Measurements from ENCODE around the gene UXT.

The UXT gene

DNA sequence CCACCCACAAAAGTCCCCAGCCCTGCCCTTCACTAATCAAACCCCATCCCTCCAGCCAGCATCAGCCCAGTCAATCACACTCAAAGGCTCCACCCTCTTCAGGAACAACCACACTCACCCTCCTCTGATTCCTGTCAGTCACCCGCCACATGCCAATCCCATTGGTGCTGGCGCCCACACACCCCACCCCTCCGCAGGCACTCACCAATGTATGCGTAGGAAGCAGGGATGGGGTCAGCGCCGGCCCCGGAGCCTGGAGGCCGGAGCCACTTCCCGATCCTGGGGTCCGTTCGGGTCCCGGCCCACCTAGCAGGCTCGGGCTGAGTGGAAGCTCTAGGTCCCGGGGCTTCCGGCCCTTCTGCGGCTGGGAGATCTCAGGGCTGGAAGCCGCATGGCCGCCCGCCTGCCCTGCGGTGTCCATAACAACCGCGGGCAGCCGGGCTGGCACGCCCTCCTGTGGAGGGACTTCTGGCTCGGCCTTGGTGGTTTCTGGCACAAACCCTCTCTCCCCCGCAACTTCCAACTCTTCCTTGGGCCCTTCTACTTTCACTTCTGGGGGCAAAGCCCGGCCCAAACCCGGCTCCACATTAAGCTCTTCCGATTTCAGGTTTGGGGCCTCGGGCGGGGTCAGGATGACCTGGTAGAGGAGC is 21.3 kb downstream of the UXT start:
- H3K36me3 ChIP-seq (ENCODE audit: insufficient read depth, insufficient read length, low read length), result peaks cover 80% of the 10 kb centered on the region

DNA sequence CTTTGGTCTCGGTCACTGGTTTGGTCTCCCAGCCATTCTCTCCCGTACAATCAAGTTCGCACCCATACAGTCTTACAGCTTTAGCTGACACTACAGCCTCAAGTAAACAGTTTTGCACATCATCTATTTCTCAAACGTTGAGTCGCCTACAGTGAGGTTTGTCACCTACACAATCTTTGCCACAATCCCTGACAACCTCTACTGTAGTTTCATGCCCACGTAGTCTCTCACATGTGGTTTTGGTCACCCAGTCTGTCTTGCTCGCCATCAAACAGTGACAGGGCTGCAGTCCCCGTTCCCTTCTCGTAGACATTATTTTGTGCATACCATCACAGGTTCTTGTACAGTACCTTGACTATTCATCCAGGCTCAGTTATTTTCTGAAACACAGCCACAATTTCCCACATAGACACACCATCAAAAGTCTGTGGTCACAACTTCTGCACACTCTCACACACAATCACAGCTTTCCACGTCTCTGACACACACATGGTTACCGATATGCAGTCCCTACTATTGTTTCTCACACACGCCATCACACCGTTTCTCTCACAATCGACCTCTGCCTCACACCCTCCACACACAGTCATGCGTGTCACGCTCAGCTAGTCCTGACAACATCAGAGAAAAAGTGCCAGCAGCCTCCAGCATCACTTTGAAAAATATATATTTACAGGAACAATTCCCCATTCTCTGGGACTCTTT is 24.0 kb downstream of the UXT start:
- H3K9ac ChIP-seq (ENCODE audit: insufficient read length, low read depth), result no peak overlapping the region
- H3K4me3 ChIP-seq (ENCODE audit: insufficient read length, low read depth), result no peak overlapping the region
- no peak for DNase-seq (ENCODE audit: low read depth, low spot score)
- TF ChIP-seq ZNF274 (IDR thresholded peaks at IDR 0.05; ENCODE audit: low read depth, low read length), result no peak
- no peak for TF ChIP-seq YY1 (IDR thresholded peaks at IDR 0.05; ENCODE audit: insufficient read depth, insufficient read length)
- no peak for TF ChIP-seq SUZ12 (IDR thresholded peaks at IDR 0.05; ENCODE audit: extremely low read depth, insufficient read depth, insufficient read length)
- no peaks in the 10 kb centered on the region for H3K9me3 ChIP-seq (ENCODE audit: insufficient read depth, low read length)
- H3K4me1 ChIP-seq (ENCODE audit: insufficient read depth, insufficient read length), result peaks cover 5% of the 10 kb centered on the region
- H3K27me3 ChIP-seq (ENCODE audit: insufficient read depth, insufficient read length), result no peaks in the 10 kb centered on the region
- peaks cover 59% of the 10 kb centered on the region for H3K36me3 ChIP-seq (ENCODE audit: insufficient read depth, insufficient read length, low read length)

More for the DNA sequence above, 21.3 kb downstream of the UXT start:
- TF ChIP-seq YY1 (IDR thresholded peaks at IDR 0.05; ENCODE audit: insufficient read depth, insufficient read length) (no peak), ZNF274 (IDR thresholded peaks at IDR 0.05; ENCODE audit: low read depth, low read length) (no peak), SUZ12 (IDR thresholded peaks at IDR 0.05; ENCODE audit: extremely low read depth, insufficient read depth, insufficient read length) (no peak)
- H3K27me3 ChIP-seq (ENCODE audit: insufficient read depth, insufficient read length), result no peaks in the 10 kb centered on the region
- no peak overlapping the region for H3K9ac ChIP-seq (ENCODE audit: insufficient read length, low read depth)
- peaks cover 3% of the 10 kb centered on the region for H3K4me1 ChIP-seq (ENCODE audit: insufficient read depth, insufficient read length)
- H3K9me3 ChIP-seq (ENCODE audit: insufficient read depth, low read length), result no peaks in the 10 kb centered on the region
- no peak overlapping the region for H3K4me3 ChIP-seq (ENCODE audit: insufficient read length, low read depth)
- DNase-seq (ENCODE audit: low read depth, low spot score), result no peak

DNA sequence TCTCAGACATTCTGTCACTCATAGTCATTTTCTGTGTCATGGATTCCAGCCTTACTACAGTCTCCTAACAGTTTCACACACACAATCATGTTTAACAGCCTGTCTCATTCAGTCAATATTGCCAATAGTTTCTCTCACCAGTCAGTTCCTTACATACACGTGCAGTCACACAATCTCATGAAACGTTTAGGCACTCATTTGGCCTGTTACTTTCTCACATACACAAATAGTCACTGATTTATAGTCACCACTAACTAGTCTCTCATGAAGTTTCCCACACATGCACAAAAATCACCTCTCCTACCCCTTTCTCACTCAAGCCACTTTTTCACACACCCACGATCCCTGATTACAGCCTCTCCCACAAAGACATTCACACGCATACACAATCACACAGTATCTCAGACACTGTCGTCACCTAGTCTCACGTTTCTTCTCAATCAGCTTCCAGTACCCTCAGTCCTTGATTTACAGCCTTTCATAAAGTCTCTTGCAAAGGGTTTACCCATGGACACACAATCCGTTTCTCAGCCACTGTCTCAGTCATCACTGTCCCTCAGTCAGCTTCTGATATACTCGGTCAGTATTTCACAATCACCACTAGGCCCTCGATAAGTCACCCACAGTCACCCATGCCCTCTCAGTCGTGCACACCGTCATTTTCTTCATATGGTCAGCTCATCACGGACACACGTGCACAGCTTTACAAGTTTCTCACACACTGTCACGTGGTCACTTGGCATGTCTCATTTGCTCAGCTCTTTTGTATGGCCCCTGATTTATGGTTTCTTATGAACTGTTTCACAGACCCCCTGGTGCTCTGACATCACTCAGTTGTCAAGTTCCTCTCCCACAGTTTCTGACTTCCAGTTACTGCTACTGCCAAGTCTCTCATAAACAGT is 25.0 kb downstream of the UXT start:
- Histone ChIP-seq H3K36me3 (ENCODE audit: insufficient read depth, insufficient read length, low read length) (peaks cover 48% of the 10 kb centered on the region), H3K4me1 (ENCODE audit: insufficient read depth, insufficient read length) (peaks cover 8% of the 10 kb centered on the region), H3K9ac (ENCODE audit: insufficient read length, low read depth) (no peak overlapping the region), H3K9me3 (ENCODE audit: insufficient read depth, low read length) (no peaks in the 10 kb centered on the region), H3K4me3 (ENCODE audit: insufficient read length, low read depth) (no peak overlapping the region), H3K27me3 (ENCODE audit: insufficient read depth, insufficient read length) (no peaks in the 10 kb centered on the region)
- no peak for DNase-seq (ENCODE audit: low read depth, low spot score)
- TF ChIP-seq YY1 (IDR thresholded peaks at IDR 0.05; ENCODE audit: insufficient read depth, insufficient read length), result no peak
- no peak for TF ChIP-seq SUZ12 (IDR thresholded peaks at IDR 0.05; ENCODE audit: extremely low read depth, insufficient read depth, insufficient read length)
- no peak for TF ChIP-seq ZNF274 (IDR thresholded peaks at IDR 0.05; ENCODE audit: low read depth, low read length)

DNA sequence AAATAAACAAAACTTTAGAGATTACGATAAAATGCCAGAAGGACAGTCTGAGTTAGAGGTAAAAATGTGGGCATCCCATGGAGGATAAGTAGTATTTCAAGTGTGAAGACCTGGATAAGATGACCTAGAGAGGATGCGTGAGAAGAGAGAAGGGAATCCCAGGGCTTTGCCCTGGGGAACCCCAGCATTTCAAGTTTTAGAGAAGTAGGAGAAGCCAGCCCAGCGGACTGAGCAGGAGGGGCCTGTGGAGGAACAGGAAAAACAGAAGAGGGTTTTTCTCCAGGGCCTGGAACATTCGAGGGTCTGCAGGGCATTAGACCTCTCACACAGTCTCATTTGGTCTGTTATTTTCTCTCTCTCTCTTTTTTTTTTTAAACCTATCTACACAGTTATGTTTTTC is 26.3 kb downstream of the UXT start:
- H3K4me3 ChIP-seq (ENCODE audit: insufficient read length, low read depth), result no peak overlapping the region
- H3K27me3 ChIP-seq (ENCODE audit: insufficient read depth, insufficient read length), result no peaks in the 10 kb centered on the region
- DNase-seq (ENCODE audit: low read depth, low spot score), result no peak
- H3K9ac ChIP-seq (ENCODE audit: insufficient read length, low read depth), result no peak overlapping the region
- peaks cover 36% of the 10 kb centered on the region for H3K36me3 ChIP-seq (ENCODE audit: insufficient read depth, insufficient read length, low read length)
- peaks cover 8% of the 10 kb centered on the region for H3K4me1 ChIP-seq (ENCODE audit: insufficient read depth, insufficient read length)
- TF ChIP-seq YY1 (IDR thresholded peaks at IDR 0.05; ENCODE audit: insufficient read depth, insufficient read length), result no peak
- H3K9me3 ChIP-seq (ENCODE audit: insufficient read depth, low read length), result no peaks in the 10 kb centered on the region

DNA sequence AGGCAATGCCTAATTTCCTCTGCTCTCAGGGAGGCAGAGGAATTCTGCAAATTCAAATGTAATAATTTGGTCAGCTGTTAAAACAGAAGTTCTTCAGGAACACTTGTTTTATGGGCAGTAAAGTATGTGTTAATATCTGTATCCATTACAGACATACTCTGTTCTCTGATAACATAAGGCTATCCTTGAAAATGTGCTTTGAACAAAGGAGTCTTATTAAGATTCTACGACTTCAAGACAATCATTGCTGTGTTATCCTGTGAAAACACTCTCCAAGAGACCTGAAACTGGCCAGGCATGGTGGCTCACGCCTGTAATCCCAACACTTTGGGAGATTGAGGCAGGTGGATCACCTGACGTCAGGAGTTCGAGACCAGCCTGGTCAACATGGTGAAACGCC is 27.3 kb downstream of the UXT start:
- Histone ChIP-seq H3K9me3 (ENCODE audit: insufficient read depth, low read length) (no peaks in the 10 kb centered on the region), H3K36me3 (ENCODE audit: insufficient read depth, insufficient read length, low read length) (peaks cover 26% of the 10 kb centered on the region), H3K27me3 (ENCODE audit: insufficient read depth, insufficient read length) (no peaks in the 10 kb centered on the region), H3K4me3 (ENCODE audit: insufficient read length, low read depth) (no peak overlapping the region), H3K4me1 (ENCODE audit: insufficient read depth, insufficient read length) (peaks cover 5% of the 10 kb centered on the region), H3K9ac (ENCODE audit: insufficient read length, low read depth) (no peak overlapping the region)
- TF ChIP-seq ZNF274 (IDR thresholded peaks at IDR 0.05; ENCODE audit: low read depth, low read length) (no peak), SUZ12 (IDR thresholded peaks at IDR 0.05; ENCODE audit: extremely low read depth, insufficient read depth, insufficient read length) (no peak), YY1 (IDR thresholded peaks at IDR 0.05; ENCODE audit: insufficient read depth, insufficient read length) (no peak)
- no peak for DNase-seq (ENCODE audit: low read depth, low spot score)

DNA sequence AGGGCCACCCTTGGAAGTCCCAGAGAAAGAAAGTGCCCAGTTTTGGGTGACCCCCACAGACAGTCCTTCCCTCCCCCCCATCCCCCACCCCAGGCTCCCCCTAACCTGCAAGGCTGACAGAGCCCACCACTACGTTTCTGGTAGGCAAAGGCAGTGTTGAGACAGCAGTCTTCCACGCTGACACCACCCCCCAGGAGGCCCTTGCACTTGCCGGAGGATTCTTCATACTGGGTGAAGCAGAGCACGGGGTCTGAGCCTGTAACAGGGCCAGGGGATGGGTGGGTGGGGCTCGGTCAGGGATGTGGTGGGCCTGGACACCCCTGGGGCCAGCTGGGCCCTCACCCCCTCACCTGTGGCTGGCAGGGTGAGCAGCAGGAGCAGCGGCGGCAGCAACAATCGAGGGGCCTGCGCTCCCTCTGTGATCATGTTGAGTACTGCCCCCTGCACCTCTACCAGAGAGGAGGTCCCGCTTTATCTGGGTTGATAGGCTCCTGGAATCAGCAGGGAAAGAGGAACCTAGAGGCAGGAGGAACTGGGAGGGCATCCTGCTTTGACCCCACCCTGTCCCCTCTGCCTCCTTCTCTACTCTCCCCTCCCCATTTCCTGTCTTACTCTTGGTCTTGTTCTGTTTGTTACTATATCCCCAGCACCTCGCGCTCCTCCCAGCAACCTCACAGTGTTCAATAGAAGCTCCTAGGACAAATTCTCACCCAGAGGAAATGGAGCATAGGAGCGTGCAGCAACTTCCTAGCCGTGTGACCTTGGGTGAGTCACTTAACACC is 29.4 kb downstream of the UXT start, which contains the start of gene CFP:
Gene CFP, minus strand, starts transcription at position 512 of the 782 bp plus-strand sequence. Its CDS starts 86 bp downstream, at position 426.
- DNase-seq (ENCODE audit: low read depth, low spot score), result no peak
- peaks cover 11% of the 10 kb centered on the region for H3K36me3 ChIP-seq (ENCODE audit: insufficient read depth, insufficient read length, low read length)
- peaks cover 5% of the 10 kb centered on the region for H3K4me1 ChIP-seq (ENCODE audit: insufficient read depth, insufficient read length)
- no peak for TF ChIP-seq ZNF274 (IDR thresholded peaks at IDR 0.05; ENCODE audit: low read depth, low read length)
- no peak for TF ChIP-seq SUZ12 (IDR thresholded peaks at IDR 0.05; ENCODE audit: extremely low read depth, insufficient read depth, insufficient read length)
- TF ChIP-seq YY1 (IDR thresholded peaks at IDR 0.05; ENCODE audit: insufficient read depth, insufficient read length), result no peak
- H3K9me3 ChIP-seq (ENCODE audit: insufficient read depth, low read length), result no peaks in the 10 kb centered on the region
- H3K4me3 ChIP-seq (ENCODE audit: insufficient read length, low read depth), result no peak within 1 kb of the TSS
- H3K27me3 ChIP-seq (ENCODE audit: insufficient read depth, insufficient read length), result no peaks in the 10 kb centered on the region
- no peak within 1 kb of the TSS for H3K9ac ChIP-seq (ENCODE audit: insufficient read length, low read depth)

All from NT2/D1 (cell line).